Iris pigment epithelial cell (primary cell): Measurements from ENCODE around the gene APC2.

Experiments used
- DNase-seq: peaks from one replicate; pipeline ENCODE4 v3.0.0-alpha.2; 2011; ENCODE audit warnings: low read depth

APC2 gene, protein sequence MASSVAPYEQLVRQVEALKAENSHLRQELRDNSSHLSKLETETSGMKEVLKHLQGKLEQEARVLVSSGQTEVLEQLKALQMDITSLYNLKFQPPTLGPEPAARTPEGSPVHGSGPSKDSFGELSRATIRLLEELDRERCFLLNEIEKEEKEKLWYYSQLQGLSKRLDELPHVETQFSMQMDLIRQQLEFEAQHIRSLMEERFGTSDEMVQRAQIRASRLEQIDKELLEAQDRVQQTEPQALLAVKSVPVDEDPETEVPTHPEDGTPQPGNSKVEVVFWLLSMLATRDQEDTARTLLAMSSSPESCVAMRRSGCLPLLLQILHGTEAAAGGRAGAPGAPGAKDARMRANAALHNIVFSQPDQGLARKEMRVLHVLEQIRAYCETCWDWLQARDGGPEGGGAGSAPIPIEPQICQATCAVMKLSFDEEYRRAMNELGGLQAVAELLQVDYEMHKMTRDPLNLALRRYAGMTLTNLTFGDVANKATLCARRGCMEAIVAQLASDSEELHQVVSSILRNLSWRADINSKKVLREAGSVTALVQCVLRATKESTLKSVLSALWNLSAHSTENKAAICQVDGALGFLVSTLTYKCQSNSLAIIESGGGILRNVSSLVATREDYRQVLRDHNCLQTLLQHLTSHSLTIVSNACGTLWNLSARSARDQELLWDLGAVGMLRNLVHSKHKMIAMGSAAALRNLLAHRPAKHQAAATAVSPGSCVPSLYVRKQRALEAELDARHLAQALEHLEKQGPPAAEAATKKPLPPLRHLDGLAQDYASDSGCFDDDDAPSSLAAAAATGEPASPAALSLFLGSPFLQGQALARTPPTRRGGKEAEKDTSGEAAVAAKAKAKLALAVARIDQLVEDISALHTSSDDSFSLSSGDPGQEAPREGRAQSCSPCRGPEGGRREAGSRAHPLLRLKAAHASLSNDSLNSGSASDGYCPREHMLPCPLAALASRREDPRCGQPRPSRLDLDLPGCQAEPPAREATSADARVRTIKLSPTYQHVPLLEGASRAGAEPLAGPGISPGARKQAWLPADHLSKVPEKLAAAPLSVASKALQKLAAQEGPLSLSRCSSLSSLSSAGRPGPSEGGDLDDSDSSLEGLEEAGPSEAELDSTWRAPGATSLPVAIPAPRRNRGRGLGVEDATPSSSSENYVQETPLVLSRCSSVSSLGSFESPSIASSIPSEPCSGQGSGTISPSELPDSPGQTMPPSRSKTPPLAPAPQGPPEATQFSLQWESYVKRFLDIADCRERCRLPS (N-terminal part only)

DNA sequence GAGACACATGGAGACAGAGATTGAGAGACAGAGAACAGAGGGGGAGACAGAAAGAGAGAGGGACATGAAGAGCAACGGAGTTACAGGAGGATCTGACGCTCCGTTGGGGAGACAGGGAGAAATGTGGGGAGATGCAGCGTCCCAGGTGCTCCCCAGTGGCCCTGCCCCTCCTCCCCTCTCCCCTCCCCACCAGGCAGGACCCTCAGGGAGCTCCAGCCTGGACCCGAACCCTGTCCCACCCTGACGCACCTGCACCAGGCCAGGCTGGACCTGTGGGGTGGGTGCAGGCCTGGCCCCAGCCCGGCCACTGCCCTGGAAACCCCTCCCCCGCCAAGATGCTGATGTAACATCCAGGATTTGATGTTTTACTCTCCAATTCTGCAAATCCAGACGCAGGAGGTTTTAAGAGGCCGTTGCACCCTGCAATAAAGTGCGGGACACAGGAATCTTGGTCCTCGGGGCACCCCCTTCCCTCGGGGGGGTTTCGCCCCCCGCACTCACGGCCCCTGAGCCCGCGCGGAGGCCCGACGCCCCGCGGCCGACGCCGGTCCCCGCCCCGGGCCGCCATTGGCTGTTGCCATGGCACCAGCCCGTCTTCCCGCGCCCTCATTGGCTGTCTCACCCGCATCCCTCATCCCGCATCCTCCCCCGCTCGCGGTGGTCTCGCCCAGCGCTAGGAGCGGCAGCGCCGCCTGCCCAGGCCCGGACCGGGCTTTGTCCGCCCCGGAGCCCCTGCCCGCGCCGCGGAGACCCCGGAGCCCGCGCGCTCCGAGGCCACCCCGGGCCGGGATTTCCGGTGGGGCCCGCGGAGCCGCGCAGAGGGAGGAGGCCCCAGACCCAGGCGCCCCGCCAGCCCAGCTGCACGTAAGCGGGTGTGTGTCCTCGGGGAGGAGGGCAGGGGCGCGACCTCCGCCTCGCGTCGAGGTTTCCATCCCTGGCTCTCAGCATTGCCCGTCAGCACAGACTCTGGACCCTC, at the start of gene APC2:
APC2 (plus strand) TSS at position 655 of the 976 bp plus-strand sequence. CDS start 2,881 bp downstream, outside the sequence.
- peak; percentile 30 for DNase-seq

GRCh38 chr19:1400281-1401137, 49.4 kb upstream of the APC2 start:
- DNase-seq: no peak

- no peak for DNase-seq
Observed at GRCh38 chr19:1401138-1401888, 48.6 kb upstream of the APC2 start, which contains the start of gene GAMT. TSS of gene GAMT (minus strand) at chr19:1401542. CDS start at chr19:1401476, 66 bp downstream.

- no peak for DNase-seq
Observed at GRCh38 chr19:1401889-1402217, 48.1 kb upstream of the APC2 start.

- DNase-seq: no peak
Observed at GRCh38 chr19:1402411-1403070, 47.4 kb upstream of the APC2 start.

DNA sequence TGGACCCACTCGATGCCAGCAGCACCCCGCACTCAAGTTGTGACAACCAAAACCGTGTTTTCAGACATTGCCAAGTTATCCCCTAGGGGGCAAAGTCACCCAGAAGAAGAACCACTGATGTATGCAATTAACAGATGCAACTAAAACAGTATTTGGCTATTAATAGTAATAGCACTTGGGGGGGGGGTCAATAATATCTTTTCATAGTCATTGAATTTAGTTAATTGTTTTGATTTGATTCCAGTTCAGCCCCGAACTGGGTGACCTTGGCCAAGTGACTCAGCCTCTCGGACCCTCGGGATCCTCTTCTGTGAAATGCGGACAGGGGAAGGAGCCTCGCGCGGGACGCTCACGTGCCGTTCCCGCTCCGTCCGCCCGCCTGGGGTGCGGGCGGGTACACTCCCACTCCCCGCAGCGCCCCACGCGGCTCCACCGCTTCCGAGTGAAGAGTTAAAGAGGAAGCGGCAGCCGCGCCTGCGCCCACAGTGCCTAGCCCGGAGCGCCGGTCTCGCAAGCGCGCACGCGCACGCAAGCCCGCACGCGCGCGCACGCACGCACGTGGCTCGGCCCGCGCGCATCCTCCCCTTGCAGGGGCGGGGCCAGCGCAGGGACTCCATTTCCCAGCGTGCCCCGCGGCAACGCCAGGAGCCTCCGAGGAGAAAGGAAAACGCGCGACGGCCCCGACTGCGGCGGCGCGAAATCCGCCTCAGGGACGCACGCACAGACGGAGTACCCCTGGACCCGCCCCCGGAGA, 43.0 kb upstream of the APC2 start:
- DNase-seq: peak; percentile 98

- no peak for DNase-seq
Observed at GRCh38 chr19:1407528-1408299, 42.2 kb upstream of the APC2 start, which contains the start of gene DAZAP1. TSS of gene DAZAP1 (plus strand) at chr19:1407586. CDS start at chr19:1407774, 188 bp downstream.

DNA sequence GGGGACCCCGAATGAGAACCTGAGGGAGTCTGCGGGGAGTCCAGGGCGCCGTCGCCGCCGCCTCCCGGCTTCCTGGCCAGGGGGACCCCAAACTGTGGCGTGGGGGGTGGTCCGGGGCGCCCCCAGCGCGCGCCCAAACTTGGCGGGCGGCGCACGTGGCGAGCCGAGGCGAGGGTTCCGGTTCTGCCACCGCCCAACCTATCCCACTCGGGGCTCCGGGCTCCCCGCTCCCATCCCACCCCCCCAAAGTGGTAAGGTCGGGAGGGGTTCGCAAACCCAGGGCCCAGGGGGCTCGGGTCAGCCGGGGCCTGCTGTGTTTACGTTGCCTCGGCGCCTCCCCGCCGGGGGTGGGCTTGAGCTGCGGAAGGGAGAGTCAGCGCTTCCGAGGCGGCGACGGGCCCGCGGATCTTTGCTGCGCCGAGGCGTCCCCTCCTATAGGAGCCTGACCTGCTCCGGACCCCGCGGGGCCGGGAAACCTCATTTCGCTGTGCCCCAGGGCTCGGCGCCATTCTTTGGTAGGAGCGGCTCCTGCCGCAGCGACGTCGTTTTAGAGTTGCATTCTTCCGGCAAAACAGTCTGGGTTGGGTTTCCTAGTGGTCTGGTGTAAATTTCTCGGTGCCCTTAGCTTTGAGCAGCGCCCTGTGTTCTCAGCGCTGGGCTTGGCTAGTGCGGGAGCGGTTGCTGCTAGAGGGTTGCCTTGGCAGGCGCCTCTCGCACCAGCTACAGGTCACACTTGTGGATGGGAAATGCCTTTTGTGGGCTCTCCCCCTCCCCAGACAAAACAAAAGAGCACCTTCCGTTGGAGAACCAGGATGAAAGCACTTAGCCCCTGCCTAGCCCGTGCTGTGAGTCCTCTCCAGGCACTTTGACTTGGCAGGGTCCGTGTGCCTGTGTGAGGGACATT, 41.4 kb upstream of the APC2 start:
- DNase-seq: peak; percentile 73

DNA sequence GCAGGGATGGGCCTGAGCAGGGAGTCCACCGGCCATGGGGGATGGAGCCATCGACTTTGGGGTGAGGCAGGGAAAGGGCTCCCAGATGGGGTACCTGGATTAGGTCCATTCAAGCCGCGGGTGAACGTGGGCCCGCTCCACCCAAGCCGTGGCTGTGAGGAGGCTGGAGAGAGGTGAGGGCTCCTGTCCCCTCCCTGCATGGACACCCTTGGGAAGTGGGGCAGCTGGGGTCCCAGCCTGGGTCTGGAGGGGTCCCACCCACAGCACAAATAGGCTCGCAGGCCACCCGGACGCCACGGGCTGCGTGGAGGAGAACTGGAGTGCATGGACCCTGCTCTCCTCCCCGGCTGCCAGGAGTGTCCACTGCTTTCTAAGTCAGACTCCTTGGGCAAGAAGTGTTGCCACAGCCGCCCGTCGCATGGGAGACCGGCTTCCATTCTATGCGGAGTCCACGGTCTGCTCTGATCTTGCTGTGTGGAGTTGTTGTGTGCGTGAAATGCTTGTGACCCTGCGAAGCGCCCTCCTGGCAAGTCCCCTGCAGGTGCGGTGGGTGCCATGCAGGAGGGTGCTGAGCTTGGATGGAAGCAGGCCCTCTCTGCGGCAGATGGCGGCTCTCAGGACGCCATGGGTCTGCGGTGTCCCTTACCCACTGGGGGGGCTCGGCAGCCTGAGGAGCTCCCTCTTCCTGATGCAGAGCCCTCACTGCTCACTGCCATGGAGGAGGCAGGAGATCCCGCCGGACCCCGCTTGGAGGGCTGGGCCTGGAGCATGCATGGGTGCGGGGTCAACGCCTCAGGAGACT, 40.5 kb upstream of the APC2 start:
- DNase-seq: no peak

GRCh38 chr19:1410136-1410786, 39.7 kb upstream of the APC2 start:
- DNase-seq: peak; percentile 75

DNA sequence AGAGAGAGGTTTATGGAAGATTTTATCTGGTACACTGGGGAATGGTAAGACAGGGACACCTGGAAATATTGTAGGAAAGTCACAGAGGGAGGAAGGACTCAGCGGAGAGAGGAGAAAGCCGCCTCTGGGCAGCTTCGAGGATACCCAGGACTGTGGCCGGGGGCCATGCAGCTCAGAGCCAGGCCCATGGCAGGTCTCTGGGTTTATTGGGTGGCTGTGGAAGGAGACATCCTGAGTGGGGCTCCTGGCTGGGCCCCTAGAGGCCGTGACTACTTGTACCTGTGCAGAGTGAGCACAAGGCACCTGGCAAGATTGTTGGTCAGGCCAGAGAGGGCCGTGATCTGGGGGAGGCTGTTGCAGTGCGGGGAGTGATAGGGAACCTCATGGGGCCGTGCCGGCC, 39.1 kb upstream of the APC2 start:
- DNase-seq: no peak

GRCh38 chr19:1411255-1412191, 38.4 kb upstream of the APC2 start:
- DNase-seq: peak; percentile 42

GRCh38 chr19:1412323-1412923, 37.5 kb upstream of the APC2 start:
- DNase-seq: no peak
